GM21367 (cell line): ENCODE data around the gene BUB1.
"Not testable (repeated sequence)": the region's sequence is repeated elsewhere in the genome, so short reads cannot be mapped to it uniquely, and the experiment has no call there.

Experiments
- ATAC-seq: cut with Tn5 transposase; IDR thresholded peaks from one replicate; pipeline ENCODE4 v1.9.1; 2021; ENCODE audit not compliant: unreplicated experiment

BUB1 gene

DNA sequence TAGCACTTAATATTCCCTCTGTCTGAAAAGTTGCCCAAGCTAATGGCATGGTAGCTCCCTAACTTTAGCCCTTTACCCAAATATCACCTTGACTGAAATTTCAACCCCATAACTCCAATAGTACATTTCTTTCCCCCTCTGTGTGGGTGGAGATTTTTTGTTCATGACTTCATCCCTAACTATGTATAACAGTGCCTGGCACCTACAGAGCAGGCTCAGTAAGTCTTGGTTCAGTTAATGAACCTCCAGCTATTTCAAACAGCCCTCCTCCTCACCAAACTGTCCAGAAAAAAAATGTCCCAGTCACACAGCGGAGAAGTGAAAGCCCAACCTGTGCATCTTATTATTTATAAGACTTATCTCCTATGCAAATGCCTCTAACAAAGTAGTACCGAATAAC, 18.6 kb downstream of the BUB1 start:
- no peak for ATAC-seq

DNA sequence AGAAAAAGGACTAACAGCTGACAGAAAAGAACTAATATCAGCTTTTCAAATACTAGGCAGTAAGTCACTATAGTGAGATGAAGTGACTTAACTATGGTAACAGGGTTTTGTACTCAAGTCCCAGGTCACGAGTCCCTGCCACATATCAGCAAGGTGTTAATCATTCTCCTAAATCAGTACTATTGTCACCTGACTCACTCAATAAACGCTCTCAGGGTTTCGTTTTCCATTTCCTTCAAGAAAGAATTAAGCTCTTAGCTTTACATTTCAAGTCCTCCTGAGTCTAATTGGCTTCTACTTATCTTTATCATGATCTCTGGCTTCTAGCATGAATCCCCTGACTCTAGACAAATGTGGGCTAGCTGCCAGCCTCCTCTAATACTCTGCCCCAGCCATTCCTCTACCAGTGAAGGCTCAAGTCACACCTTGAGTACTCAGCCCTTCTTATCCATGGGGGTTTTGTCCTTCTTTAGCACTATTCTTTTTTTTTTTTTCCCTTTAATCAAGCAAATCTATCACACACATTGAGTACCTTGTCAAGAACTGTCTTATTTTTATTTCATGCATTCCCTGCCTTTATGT, 20.0 kb downstream of the BUB1 start:
- no peak for ATAC-seq

DNA sequence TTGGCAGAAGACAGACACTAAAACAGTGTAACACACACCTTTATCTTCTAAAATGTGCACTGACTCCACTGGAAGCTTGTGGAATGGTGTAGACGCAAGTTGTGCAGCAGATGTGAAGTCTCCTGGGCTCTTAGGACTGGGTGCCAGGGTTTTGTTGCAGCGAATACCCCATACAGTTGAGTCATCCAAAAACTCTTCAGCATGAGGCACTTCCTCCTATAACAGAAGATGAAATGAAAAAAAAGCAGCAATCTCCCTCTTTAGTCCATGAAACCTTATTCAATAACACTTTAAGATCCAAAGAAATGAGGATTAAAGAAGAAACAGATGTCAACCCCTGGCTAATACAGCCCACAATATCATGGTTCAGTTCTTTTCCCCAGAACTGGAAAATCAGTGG, 22.2 kb downstream of the BUB1 start:
- ATAC-seq: no peak

DNA sequence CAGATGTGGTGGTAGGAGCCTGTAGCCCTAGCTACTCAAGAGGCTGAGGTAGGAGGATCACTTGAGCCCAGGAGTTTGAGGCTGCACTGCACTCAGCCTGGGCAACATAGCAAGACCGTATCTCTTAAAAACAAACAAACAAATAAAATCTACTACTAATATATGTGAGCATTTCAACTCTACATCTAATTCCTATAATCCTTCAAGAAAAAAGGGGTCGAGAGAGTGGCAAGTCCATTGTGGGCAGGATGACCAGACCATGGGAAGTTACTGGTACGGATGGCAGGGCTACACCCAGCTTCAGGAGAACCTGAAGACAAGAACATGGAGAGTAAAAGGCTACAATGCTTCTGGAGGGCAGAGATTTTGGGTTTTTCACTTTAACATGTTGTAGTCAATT, 24.0 kb downstream of the BUB1 start:
- ATAC-seq: no peak

DNA sequence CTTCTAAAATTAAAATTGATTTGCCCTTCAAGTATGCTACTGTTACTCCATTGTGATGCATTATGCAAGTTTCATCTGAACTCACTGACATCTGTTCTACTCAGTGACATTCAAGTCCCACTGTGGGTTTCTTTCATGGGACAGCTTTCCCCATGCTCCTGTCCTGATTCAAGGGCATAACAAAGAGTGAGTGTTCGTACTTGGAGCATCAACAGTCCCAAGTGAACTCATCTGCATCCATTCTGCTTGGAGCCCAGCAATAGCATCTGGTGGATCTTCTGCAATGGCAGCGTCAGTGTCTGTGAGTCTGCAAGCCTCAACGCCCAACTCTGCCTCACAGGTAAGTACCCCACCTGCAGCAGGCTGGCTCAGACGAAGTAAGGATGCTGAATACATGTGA, 27.5 kb downstream of the BUB1 start:
- ATAC-seq: no peak

DNA sequence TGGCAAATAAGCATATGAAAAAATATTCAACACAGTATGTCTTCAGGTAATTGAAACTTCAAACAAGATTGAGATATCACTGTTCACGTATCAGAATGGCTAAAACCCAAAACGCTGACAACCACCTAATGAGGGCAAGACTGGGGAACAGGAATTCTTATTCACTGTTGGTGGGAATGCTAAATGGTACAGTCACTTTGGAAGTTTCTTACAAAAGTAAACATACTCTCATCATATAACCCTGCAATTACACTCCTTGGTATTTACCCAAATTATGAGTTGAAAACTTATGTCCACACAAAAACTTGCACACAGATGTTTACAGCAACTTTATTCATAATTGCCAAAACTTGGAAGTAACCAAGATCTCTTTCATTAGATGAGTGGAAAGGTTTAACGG, 30.1 kb downstream of the BUB1 start:
- no peak for ATAC-seq

DNA sequence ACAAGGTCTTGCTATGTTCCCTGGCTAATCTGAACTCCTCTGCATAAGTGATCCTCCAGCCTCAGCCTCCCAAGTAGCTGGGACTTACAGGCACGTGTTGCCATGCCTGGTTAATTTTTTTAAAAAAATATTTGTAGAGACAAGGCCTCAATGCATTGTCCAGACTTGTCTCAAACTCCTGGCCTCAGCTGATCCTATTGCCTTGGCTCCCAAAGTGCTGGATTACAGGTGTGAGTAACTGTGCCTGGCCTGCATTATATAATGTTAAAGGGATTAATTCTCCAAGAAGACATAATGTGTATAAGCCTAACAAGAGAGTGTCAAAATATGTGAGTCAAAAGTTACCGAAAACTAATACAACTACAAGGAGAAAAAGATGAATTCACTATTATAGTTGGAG, 32.2 kb downstream of the BUB1 start:
- no peak for ATAC-seq

DNA sequence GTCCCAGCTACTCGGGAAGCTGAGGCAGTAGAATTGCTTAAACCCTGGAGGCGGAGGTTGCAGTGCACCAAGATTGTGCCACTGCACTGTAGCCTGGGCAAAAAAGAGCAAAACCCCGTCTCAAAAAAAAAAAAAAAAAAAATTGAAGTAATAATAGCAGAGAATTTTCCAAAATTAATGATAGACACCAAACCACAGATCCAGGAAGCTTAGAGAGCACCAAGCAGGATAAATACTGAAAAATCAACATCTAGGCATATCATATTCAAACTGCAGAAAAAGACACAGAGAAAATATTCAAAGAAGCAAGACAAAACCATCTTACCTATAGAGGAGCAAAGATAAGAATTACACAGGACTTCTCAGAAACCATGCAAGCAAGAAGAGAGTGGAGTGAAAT, 33.5 kb downstream of the BUB1 start:
- ATAC-seq: no peak

DNA sequence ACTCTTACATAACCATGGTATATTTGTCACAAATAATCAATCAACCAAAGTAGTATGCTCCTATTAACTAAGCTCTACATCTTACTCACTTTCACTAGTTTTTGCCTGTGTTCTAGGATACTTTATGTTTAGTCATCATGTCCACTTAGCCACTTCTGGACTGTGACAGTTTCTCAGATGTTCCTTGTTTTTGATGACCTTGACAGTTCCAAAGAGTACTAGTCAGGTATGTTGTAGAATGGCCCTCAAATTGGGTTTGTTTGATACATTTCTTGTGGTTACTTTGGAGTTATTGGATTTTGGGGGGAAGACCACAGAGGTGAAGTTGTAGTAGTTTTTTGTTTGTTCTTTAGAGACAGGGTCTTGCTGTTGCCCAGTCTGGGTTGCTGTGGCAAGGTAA, 35.5 kb downstream of the BUB1 start:
- ATAC-seq: no peak

DNA sequence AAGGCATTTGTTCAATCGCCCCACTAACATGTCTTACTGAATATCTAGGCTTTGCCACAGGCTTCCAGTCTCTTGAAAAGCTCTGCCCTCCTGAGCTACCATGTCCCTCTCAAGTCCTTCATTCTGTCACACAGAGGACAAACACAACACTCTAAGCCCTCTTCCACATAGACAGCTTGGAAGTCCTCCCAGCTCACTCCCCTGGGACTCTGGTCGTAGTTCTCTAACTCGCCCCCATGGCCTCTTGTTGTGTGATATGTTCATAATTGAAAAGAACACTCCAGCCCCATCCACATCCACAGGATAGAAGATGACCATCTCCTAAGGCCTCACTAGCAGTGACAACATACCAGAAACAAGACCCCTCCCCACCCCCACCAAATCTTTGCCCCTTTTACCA, 37.9 kb downstream of the BUB1 start:
- ATAC-seq: no peak

DNA sequence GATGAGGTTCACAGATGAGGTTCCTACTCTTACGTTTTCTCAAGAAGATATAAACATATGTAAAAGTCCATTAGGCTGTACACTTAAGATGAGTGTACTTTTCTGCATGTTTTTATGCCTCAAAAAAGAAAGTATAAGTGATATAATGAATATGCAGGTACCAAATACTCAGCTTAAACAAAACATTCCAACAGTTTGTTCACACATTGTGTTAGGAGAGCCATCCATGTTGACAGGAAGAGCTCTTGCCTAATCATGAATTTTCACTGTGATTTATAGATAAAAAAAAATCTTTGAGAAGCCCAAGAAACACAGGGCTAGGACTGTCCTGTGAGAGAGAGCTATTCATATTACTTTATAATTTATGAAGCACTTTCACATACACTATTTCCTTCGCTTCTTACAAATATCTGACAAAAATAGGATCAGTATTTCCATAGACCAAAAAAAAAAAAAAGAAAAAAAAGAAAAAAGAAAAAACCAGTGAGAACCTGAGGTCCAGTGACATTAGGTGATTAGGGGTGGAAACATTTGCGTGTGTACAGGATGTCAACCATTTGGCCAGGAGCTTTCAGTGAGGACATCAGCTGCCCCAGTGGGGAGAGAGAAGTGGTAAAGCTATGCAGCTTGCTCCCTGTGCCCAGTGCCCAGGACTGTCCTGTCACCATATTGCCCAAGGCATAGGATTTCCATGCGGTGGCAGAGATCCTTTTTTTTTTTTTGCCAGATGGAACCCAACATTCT, 38.7 kb downstream of the BUB1 start:
- no peak for ATAC-seq

DNA sequence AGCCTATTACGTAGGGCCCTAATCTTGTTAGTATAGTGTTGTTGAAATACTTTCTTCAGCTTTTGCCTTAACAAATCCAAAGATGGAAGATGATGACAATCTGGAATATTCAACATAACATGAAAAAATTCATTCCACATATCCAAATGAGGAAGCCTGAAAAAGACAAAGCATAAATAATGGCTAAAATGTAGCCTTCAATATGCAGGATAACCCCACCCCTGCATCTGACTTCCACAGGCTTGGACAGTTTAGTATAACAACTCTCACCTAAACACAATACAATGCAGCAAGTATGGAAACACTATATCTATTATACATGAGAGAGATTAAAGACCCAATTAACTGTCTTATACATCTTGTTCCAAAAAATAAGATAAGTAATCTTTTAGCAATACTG, 39.9 kb downstream of the BUB1 start:
- ATAC-seq: no peak

DNA sequence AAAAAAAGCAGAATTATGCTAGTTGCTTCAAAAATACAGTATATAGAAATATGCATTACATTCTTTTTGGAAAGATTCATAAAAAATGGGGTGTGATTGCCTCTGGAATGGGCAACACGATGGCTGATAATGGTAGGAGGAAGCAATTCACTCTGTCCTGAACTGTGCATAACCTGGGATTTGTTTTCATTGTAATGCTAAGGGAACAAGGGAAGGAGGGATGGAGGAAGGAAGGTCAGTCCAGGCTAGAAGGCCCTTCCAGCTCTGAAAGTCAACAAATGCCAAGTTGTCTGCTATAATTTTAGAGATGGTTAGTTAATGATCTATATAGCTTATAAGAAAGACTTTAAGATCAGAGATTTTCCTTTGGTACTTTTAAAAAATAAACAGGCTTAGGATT, 40.8 kb downstream of the BUB1 start:
- ATAC-seq: no peak

DNA sequence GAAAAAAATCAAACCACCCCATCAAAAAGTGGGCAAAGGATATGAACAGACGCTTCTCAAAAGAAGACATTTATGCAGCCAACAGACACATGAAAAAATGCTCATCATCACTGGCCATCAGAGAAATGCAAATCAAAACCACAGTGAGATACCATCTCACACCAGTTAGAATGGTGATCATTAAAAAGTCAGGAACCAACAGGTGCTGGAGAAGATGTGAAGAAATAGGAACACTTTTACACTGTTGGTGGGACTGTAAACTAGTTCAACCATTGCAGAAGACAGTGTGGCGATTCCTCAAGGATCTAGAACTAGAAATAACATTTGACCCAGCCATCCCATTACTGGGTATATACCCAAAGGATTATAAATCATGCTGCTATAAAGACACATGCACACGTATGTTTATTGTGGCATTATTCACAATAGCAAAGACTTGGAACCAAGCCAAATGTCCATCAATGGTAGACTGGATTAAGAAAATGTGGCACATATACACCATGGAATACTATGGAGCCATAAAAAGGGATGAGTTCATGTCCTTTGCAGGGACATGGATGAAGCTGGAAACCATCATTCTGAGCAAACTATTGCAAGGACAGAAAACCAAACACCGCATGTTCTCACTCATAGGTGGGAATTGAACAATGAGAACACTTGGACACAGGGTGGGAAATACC, 41.8 kb downstream of the BUB1 start:
- not testable (repeated sequence) for ATAC-seq

DNA sequence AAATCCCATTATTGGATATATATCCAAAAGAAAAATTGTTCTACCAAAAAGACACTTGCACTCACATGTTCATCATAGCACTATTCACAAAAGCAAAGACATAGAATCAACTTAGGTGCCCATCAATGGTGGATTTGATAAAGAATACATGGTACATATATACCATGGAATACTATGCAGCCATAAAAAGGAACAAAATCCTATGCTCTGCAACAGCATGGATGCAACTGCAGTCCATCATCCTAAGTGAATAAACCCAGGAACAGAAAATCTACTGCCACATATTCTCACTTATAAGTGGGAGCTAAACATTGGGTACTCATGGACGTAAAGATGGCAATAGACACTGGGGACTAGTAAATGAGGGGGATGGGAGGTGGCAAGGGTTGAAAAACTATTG, 50.5 kb downstream of the BUB1 start:
- ATAC-seq: not testable (repeated sequence)

DNA sequence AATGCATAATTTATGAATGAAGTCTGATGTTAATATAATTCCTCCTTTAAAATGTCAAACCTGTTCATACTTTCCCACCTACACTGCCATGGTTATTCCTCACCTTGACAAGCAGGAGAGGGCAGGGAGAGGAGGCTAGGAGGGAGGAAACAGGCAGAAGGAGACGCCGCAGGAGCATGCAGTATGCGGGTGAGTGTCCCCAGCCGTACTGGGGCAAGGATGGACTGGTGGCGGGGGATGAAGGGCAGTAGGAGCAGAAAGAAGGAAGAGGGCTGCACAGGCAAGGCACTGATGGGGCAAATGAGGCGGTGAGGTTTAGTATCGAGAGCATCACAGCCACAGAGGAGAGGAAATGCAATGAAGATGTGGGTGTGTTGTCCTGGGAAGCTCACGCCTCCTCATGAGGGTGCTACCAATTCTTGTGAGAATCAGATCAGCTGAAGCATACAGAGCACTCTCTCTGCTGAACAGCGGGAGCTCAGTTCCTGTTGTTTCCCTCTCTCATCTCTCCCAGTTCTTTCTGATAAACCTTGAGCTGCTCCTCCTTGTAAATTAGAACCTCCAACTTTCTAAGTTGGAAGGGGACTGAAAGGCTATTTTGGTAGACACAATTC, 58.4 kb downstream of the BUB1 start:
- ATAC-seq: not testable (repeated sequence)

DNA sequence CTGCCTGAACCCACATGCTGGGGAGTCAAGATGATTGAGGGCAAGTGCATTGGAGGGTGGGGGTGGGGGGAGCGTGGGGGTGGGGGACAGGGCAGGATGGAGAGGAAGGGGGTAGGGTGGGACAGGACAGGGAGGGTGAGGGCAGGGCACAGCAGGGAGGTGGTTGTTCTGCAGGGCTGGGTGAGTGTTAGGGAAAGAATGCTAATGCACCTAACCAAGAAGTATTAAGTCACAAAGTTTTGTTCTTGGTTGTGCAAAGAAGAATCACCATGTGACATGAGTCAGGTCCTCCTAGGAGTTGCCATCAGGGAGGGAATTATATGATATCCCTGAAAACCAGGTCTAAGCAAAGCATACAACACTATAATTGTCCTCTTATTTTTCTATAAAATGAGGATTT, 63.9 kb downstream of the BUB1 start:
- not testable (repeated sequence) for ATAC-seq

DNA sequence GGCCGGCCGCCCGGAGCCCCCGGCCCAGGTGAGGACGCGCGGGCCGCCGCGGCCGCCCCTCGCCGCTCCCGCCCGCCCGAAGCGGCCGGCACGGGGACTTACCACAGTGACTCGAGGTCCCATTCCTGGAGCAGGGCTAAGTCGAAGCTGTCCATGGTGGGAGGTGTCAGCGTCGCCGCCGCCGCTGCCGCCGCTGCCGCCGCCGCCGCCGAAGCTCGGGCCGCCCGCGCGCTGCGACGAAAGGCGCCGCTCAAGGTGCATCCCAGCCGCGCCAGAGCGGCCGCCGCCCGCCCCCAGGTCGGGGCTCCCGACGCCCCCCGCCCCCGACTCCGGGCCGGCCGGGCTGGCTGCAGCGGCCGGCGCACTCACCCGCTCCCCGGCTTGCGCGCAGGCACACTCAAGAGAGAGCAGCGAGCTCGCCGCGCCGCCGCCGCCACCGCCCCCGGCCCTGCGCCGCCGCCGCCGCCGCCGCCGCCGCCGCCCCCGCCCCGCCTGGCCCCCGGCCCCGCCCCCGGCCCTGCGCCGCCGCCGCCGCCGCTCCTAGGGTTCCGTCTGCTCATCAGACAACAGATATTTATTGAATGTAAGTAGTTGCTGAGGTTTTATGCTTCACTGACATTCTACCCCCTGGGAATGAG, 67.1 kb downstream of the BUB1 start:
- not testable (repeated sequence) for ATAC-seq

DNA sequence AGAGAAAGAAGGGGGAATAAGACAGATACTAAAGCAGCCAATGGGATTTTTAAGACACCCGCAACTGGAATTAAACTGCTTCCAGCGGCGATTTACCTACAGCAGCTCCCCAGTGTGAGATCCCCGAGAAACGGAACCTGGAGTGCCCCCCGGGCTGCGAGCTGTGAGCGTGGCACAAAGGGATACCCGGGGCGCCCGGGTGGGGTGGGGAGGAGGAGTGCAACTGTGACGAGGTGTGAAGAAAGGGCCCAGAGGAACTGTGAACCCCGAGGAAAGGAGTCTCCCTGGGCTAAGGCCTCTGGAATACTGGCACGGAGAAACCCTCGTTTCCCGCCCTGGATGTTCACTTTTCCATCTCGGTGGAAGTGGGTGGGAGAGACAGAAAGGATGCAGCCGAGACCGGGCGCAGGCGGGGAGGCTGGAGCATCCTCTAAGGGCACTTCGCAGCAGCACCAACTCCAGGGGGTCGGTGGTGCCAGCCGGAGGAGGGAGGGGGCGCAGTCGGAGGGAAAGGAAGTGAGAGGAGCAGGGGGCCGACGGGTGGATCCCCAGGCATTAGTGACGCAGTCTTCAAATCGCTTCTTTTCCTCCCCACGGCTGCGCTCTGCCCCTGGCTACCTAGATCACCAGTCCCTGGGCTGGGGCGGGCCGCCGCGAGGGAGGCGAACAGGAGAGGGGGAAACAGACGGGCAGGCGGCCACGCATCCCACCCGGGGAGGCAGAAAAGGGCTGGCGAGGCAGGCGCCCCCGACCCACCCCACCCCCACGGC, 67.8 kb downstream of the BUB1 start:
- ATAC-seq: not testable (repeated sequence)

DNA sequence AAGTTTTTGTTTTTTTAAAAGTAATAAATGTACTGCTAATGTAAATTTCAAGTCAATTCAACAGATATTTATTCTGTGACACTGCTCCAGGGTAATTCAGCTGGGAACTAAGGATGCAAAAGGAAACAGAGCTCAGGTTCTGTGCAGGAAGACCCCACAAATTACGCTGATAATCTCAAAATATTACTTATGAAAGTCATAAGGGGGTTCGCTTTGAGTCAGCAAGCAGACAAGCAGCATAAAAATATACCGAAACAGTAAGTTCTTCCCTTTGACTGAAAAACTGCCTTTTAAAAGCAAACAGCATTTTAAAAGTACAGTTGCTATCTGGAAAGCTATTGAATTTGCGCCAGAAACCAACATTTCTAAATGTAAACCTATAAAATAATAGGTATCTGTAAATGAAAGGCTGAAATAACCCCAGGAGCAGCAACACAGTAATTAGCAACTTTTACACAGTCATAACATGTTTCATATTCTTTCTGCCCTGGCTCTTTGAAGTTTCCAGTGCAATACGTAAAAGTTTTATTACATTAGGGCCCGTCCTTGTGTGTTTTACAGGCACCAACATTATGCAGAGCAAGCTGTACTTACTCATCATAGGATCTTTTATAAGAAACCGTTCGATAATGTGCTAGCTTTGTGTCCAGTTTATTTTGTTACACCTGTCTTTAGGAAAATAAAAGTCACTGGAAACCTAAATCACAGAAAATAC, 68.9 kb downstream of the BUB1 start:
- not testable (repeated sequence) for ATAC-seq
